HFFc6 (cell line): ENCODE results near the gene ATP6V0A1. TPM values are rescaled to one million over a fixed set of nuclear protein-coding genes. Genes with fewer than 3 reads are reported as not detected.

Experiments used
- DNase-seq: peaks from one replicate; pipeline ENCODE4 v3.0.0-alpha.2; 2018
- H3K27ac Mint-ChIP-seq: 2 replicates; pipeline ENCODE4 v1.8.0; 2020; ENCODE audit warnings: mild to moderate bottlenecking, mixed read lengths
- H3K27me3 Mint-ChIP-seq: 2 replicates; pipeline ENCODE4 v1.8.0; 2021; ENCODE audit warnings: mild to moderate bottlenecking, moderate library complexity, mixed read lengths; ENCODE audit not compliant: insufficient read depth
- H3K36me3 Mint-ChIP-seq: 2 replicates; pipeline ENCODE4 v1.8.0; 2021; ENCODE audit warnings: low read depth, mixed read lengths
- H3K4me1 Mint-ChIP-seq: 2 replicates; pipeline ENCODE4 v1.8.0; 2020; ENCODE audit warnings: low read depth, mixed read lengths
- H3K4me3 Mint-ChIP-seq: 2 replicates; pipeline ENCODE4 v1.8.0; 2020; ENCODE audit warnings: mild to moderate bottlenecking, moderate library complexity, mixed read lengths
- H3K9me3 Mint-ChIP-seq: 2 replicates; pipeline ENCODE4 v1.8.0; 2020; ENCODE audit warnings: mild to moderate bottlenecking, mixed read lengths
- CTCF ChIP-seq: fragments of 200-600 bp; sonication (generic); IDR thresholded peaks from 2 replicates; pipeline ENCODE4 v1.5.0; 2021; ENCODE audit warnings: antibody characterized with exemption, mild to moderate bottlenecking
- total RNA-seq, 6 experiments: library from RNA; stranded (reverse); fragmentation: NEBNext Ultra II Directional; extraction: Animal tissue kit (Norgen Biotek cat#: 25700); gene quantifications; 2 replicates in 1 of 6; 3 replicates in 5 of 6; pipeline ENCODE4 v1.2.3, GENCODE V29; 2021

ATP6V0A1 gene
- total RNA-seq, 6 experiments from 2014 or later = 29.6 to 56.7 (median 37.1) TPM

DNA sequence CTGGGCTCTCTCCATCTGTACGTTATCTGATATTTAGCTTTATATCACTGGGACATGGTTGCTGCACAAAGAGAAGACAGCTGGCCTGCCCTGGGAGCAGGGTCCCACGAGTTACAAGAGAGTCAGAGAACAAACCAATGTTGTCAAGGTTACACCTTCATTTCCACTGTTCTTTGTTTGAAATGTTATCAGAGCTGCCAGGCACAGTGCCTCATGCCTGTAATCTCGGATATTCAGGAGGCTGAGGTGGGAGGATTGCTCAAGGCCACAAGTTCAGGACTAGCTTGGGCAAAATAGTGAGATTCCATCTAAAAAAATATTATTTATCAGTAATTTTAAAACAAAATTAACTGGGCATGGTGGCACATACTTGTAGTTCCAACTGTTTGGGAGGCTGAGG is 34.6 kb downstream of the ATP6V0A1 start:
- Mint-ChIP-seq H3K4me1 (peaks cover under 1% of the 10 kb centered on the region; the same call in 1 of the 2 replicates), H3K36me3 (peaks cover 10% of the 10 kb centered on the region), H3K9me3 (no peaks in the 10 kb centered on the region), H3K27me3 (no peaks in the 10 kb centered on the region; the same call in 1 of the 2 replicates), H3K4me3 (no peak overlapping the region), H3K27ac (no peak overlapping the region)
- no peak for TF ChIP-seq CTCF
- DNase-seq = no peak

- H3K36me3 Mint-ChIP-seq = peaks cover 10% of the 10 kb centered on the region
- TF ChIP-seq CTCF = no peak
- H3K9me3 Mint-ChIP-seq = no peaks in the 10 kb centered on the region
- no peaks in the 10 kb centered on the region; the same call in 1 of the 2 replicates for H3K27me3 Mint-ChIP-seq
- no peaks in the 10 kb centered on the region for H3K4me1 Mint-ChIP-seq
- H3K27ac Mint-ChIP-seq = no peak overlapping the region
- no peak for DNase-seq
- no peak overlapping the region for H3K4me3 Mint-ChIP-seq
Measured at GRCh38 chr17:42494673-42495072, 36.0 kb downstream of the ATP6V0A1 start.

DNA sequence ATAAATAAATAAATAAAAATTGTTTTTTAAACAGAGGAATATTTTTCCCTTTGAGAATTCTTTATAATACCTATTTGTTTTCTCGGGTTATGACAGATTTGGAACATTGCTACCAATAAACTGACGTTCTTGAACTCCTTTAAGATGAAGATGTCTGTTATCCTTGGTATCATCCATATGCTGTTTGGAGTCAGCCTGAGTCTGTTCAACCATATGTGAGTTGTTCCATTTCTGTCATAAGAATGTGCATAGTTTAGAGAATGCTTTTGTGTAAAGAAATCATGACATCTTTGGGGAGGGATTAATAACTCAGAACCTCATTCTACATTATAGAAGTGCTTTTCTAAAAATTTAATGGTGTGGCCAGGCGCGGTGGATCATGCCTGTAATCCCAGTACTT is 40.1 kb downstream of the ATP6V0A1 start:
- peaks cover 8% of the 10 kb centered on the region; the same call in 1 of the 2 replicates for H3K4me1 Mint-ChIP-seq
- no peaks in the 10 kb centered on the region for H3K9me3 Mint-ChIP-seq
- H3K36me3 Mint-ChIP-seq = peaks cover 11% of the 10 kb centered on the region
- DNase-seq = no peak
- no peak overlapping the region for H3K27ac Mint-ChIP-seq
- no peak overlapping the region for H3K4me3 Mint-ChIP-seq
- TF ChIP-seq CTCF = no peak
- H3K27me3 Mint-ChIP-seq = no peaks in the 10 kb centered on the region; the same call in 1 of the 2 replicates

- Mint-ChIP-seq H3K27me3 (no peaks in the 10 kb centered on the region; the same call in 1 of the 2 replicates), H3K36me3 (peaks cover 5% of the 10 kb centered on the region), H3K9me3 (no peaks in the 10 kb centered on the region), H3K4me3 (no peak overlapping the region), H3K27ac (no peak overlapping the region), H3K4me1 (peaks cover 11% of the 10 kb centered on the region; the same call in 1 of the 2 replicates)
- no peak for TF ChIP-seq CTCF
- DNase-seq = no peak
Measured at GRCh38 chr17:42502091-42502490, 43.4 kb downstream of the ATP6V0A1 start.

- Mint-ChIP-seq H3K27ac (no peak overlapping the region), H3K4me3 (no peak overlapping the region), H3K36me3 (peaks cover 9% of the 10 kb centered on the region), H3K4me1 (peaks cover 11% of the 10 kb centered on the region; the same call in 1 of the 2 replicates), H3K9me3 (no peaks in the 10 kb centered on the region), H3K27me3 (no peaks in the 10 kb centered on the region; the same call in 1 of the 2 replicates)
- no peak for DNase-seq
- TF ChIP-seq CTCF = no peak
Measured at GRCh38 chr17:42502926-42503325, 44.2 kb downstream of the ATP6V0A1 start.

DNA sequence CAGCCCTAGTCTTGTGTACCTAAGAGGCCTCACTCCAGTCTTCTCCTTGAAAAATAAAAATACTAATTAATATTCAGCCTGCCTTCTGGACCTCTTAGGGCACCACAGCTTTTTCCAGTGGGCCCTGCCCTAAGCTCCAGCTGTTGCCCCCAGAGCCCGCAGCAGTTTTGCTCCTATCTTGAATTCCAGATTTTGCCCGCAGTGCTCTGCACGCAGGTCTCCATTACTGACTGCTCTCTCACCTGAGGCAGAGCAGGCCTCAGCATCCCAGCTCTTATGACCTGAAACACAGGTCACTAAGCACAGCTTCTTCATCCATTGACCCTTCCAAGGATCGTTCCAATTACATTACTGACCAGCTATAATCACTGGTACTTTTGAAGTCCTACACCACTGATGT is 49.0 kb downstream of the ATP6V0A1 start:
- Mint-ChIP-seq H3K4me3 (no peak overlapping the region), H3K36me3 (peaks cover 28% of the 10 kb centered on the region), H3K27me3 (peaks cover 2% of the 10 kb centered on the region; the same call in 1 of the 2 replicates), H3K4me1 (peaks cover 20% of the 10 kb centered on the region), H3K27ac (no peak overlapping the region), H3K9me3 (no peaks in the 10 kb centered on the region)
- DNase-seq = no peak
- TF ChIP-seq CTCF = no peak
